Measurements from ENCODE around the gene CTIF.

DNA sequence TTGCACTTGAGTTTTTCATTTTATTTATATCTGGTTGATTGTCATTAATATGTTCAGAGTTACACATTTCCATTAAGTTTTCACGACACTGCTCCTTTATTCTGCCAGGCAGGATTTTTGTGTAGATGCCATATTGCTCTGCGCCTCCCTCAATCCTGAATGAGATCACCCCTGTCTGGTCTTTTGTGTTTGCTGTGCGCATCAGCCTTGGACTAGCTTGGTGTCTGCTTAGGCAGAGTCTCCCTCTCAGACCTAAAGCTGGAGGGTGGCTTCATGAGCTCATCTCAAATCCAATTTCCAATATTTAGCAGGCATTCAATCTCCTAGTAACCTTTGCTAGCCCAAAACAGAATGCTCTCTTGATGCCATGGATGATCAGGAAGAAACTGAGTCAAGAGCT, 274.5 kb downstream of the CTIF start:
- TF ChIP-seq EZH2 (IDR thresholded peaks at IDR 0.05; ENCODE audit: low read length, missing control alignments) (no peak), CTCF (conservative IDR thresholded peaks at IDR 0.05 in 1 of 2, IDR thresholded peaks at IDR 0.05 in 1 of 2; ENCODE audit: low read depth in 1 of 2, low read length in 2 of 2) (no peak)
